Measurements from ENCODE around the gene ITPR2.

The ITPR2 gene

GRCh38 chr12:26632756-26633155 is 200.2 kb downstream of the ITPR2 start:
- H3K4me3 ChIP-seq (ENCODE audit: low read length): no peak overlapping the region
- TF ChIP-seq CTCF (conservative IDR thresholded peaks at IDR 0.05; ENCODE audit: low read depth, low read length): no peak
- no peak for DNase-seq (ENCODE audit: low read depth)

GRCh38 chr12:26631846-26632245 is 201.1 kb downstream of the ITPR2 start:
- no peak for DNase-seq (ENCODE audit: low read depth)
- H3K4me3 ChIP-seq (ENCODE audit: low read length): no peak overlapping the region
- TF ChIP-seq CTCF (conservative IDR thresholded peaks at IDR 0.05; ENCODE audit: low read depth, low read length): no peak

- no peak for TF ChIP-seq CTCF (conservative IDR thresholded peaks at IDR 0.05; ENCODE audit: low read depth, low read length)
- DNase-seq (ENCODE audit: low read depth): peak; percentile 95
- peak overlapping the region; percentile 33 for H3K4me3 ChIP-seq (ENCODE audit: low read length)
Observed at GRCh38 chr12:26630546-26631027, 202.4 kb downstream of the ITPR2 start.

- peak overlapping the region; percentile 33 for H3K4me3 ChIP-seq (ENCODE audit: low read length)
- DNase-seq (ENCODE audit: low read depth): peak; percentile 51
- TF ChIP-seq CTCF (conservative IDR thresholded peaks at IDR 0.05; ENCODE audit: low read depth, low read length): peak; percentile 65
Observed at GRCh38 chr12:26629864-26630263, 203.1 kb downstream of the ITPR2 start.

- no peak for DNase-seq (ENCODE audit: low read depth)
- no peak for TF ChIP-seq CTCF (conservative IDR thresholded peaks at IDR 0.05; ENCODE audit: low read depth, low read length)
- no peak overlapping the region for H3K4me3 ChIP-seq (ENCODE audit: low read length)
Observed at GRCh38 chr12:26628234-26628633, 204.8 kb downstream of the ITPR2 start.

- no peak for TF ChIP-seq CTCF (conservative IDR thresholded peaks at IDR 0.05; ENCODE audit: low read depth, low read length)
- H3K4me3 ChIP-seq (ENCODE audit: low read length): no peak overlapping the region
Observed at GRCh38 chr12:26627335-26627734, 205.7 kb downstream of the ITPR2 start.

GRCh38 chr12:26623136-26623535 is 209.9 kb downstream of the ITPR2 start:
- TF ChIP-seq CTCF (conservative IDR thresholded peaks at IDR 0.05; ENCODE audit: low read depth, low read length): no peak
- H3K4me3 ChIP-seq (ENCODE audit: low read length): no peak overlapping the region
- no peak for DNase-seq (ENCODE audit: low read depth)

More at GRCh38 chr12:26627335-26627734, 205.7 kb downstream of the ITPR2 start:
- no peak for DNase-seq (ENCODE audit: low read depth)

All from retinal pigment epithelial cell (primary cell).